ENCODE results near the gene NXPH3.
A peak's percentile ranks its signal among the peaks of the same experiment; 100 is the strongest.

Gene NXPH3

GRCh38 chr17:49575679-49576087 lies at the start of gene NXPH3:
TSS of gene NXPH3 (plus strand) at chr17:49575871. CDS start at chr17:49576220, 349 bp downstream.
- peak within 1 kb of the TSS; percentile 56 for H3K4me3 ChIP-seq (ENCODE audit: low read depth, low read length)
- in situ Hi-C loops (cut with HindIII; ENCODE audit: low pct_ligation_motif_present, low sequenced_read_pairs) = no loop called here

GRCh38 chr17:49527927-49528651 lies 47.6 kb upstream of the NXPH3 start:
- in situ Hi-C loops (cut with HindIII; ENCODE audit: low pct_ligation_motif_present, low sequenced_read_pairs) = no loop called here
- no peak for TF ChIP-seq CTCF (IDR thresholded peaks at IDR 0.05; ENCODE audit: low read depth, low read length, missing control alignments)
- H3K27ac ChIP-seq = no peak overlapping the region
- no peak for DNase-seq
- H3K4me3 ChIP-seq (ENCODE audit: low read depth, low read length) = no peak overlapping the region
- H3K27me3 ChIP-seq (replicated peaks) = peaks cover 7% of the 10 kb centered on the region
- H3K36me3 ChIP-seq (replicated peaks) = no peaks in the 10 kb centered on the region

More at GRCh38 chr17:49575679-49576087, at the start of gene NXPH3:
- Histone ChIP-seq H3K27me3 (replicated peaks) (peaks cover 11% of the 10 kb centered on the region), H3K27ac (no peak within 1 kb of the TSS), H3K36me3 (replicated peaks) (no peaks in the 10 kb centered on the region)
- TF ChIP-seq CTCF (IDR thresholded peaks at IDR 0.05; ENCODE audit: low read depth, low read length, missing control alignments) = peak; percentile 26
- DNase-seq = peak; percentile 11

- DNase-seq = no peak
- Histone ChIP-seq H3K4me3 (ENCODE audit: low read depth, low read length) (no peak overlapping the region), H3K27ac (no peak overlapping the region), H3K36me3 (replicated peaks) (no peaks in the 10 kb centered on the region), H3K27me3 (replicated peaks) (peaks cover 10% of the 10 kb centered on the region)
- in situ Hi-C loops (cut with HindIII; ENCODE audit: low pct_ligation_motif_present, low sequenced_read_pairs) = no loop called here
- no peak for TF ChIP-seq CTCF (IDR thresholded peaks at IDR 0.05; ENCODE audit: low read depth, low read length, missing control alignments)
These were observed 46.7 kb upstream of the NXPH3 start for GRCh38 chr17:49528966-49529365.

GRCh38 chr17:49530118-49530517 lies 45.6 kb upstream of the NXPH3 start:
- in situ Hi-C loops (cut with HindIII; ENCODE audit: low pct_ligation_motif_present, low sequenced_read_pairs) = no loop called here
- H3K4me3 ChIP-seq (ENCODE audit: low read depth, low read length) = no peak overlapping the region
- no peak for TF ChIP-seq CTCF (IDR thresholded peaks at IDR 0.05; ENCODE audit: low read depth, low read length, missing control alignments)
- DNase-seq = no peak
- no peaks in the 10 kb centered on the region for H3K36me3 ChIP-seq (replicated peaks)
- H3K27ac ChIP-seq = no peak overlapping the region
- peaks cover 10% of the 10 kb centered on the region for H3K27me3 ChIP-seq (replicated peaks)

GRCh38 chr17:49543860-49544259 lies 31.8 kb upstream of the NXPH3 start:
- no peaks in the 10 kb centered on the region for H3K36me3 ChIP-seq (replicated peaks)
- no peak overlapping the region for H3K4me3 ChIP-seq (ENCODE audit: low read depth, low read length)
- H3K27me3 ChIP-seq (replicated peaks) = peaks cover 9% of the 10 kb centered on the region
- no peak overlapping the region for H3K27ac ChIP-seq
- no peak for TF ChIP-seq CTCF (IDR thresholded peaks at IDR 0.05; ENCODE audit: low read depth, low read length, missing control alignments)
- in situ Hi-C loops (cut with HindIII; ENCODE audit: low pct_ligation_motif_present, low sequenced_read_pairs) = no loop called here
- DNase-seq = no peak
